ENCODE results near the gene RNU1-2. TPM values are rescaled to one million over a fixed set of nuclear protein-coding genes. Genes with fewer than 3 reads are reported as not detected.

The RNU1-2 gene
- total RNA-seq, 2 experiments from 2014 or later: 3,257 to 3,430 TPM

DNA sequence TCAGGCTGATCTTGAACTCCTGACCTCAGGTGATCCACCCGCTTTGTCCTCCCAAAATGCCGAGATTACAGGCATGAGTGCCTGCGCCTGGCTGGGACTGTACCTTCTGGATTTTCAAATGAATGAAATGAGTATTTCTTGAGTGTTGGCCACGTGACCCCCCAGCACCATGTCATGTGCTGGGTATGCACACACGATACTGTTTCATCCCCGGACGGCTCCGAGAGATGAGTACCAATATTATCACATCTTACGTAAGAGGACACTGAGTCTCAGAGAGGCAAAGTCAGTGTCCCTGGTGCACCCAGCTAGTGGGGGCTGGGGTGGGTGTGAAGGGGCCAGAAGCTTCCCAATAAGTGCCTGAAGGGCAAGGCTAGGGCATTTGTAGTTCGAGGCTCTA, 25.2 kb downstream of the RNU1-2 start:
- POLR2A ChIA-PET: interaction anchor here (1.8 kb wide), 1 partner anchor 16 kb away, joined by 6 read pairs; no protein-coding TSS in a partner anchor
- H3K4me3 Mint-ChIP-seq: no peak overlapping the region

DNA sequence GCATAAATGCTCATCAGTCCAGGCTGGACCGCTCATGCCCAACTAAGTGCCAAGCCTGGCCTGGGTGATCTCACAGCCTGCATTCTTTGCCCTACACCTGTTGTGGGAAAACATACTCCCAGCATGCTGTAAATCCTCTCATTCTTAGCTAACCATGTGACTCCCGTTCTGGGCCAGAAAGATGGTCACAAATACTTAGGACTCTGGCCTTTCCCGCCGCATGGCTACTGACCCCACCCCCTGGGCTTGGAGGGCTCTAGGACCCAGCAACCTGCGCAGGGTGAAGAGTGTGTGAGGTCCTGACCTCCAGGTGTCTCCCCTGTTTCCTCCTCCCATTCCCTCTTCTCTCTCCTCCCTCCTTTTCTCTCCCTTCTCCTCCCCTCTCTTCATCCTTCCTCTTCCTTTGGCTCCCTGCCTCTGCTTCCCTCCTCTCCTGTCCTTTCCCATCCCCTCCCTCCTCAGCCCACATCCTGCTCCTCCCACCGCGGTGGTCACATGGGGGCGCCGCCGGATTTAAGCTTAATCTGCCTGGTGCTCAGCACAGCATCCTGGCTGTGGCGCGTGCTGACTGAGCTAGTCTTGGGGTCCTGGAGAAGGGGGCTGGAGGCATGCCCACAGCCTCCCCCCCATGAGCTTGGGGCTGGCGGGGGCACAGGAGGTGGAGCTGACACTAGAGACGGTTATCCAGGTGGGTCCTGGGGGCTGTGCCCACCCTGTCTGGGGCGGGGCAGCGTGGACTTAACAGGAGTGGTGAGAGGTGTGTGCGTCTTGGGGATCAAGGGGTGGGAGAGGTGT, 25.8 kb downstream of the RNU1-2 start, which contains the start of gene CROCC:
Gene CROCC, plus strand, starts transcription at position 541 of the 795 bp plus-strand sequence. Its CDS starts 88 bp downstream, at position 629.
- POLR2A ChIA-PET: interaction anchor here (0.5 to 1.8 kb wide), 5 partner anchors 16 to 1057 kb away, joined by 3 to 15 read pairs (median 3); no protein-coding TSS in a partner anchor
- H3K27ac Mint-ChIP-seq: peak within 1 kb of the TSS; percentile 89

More for the DNA sequence above, 25.2 kb downstream of the RNU1-2 start:
- H3K9me3 Mint-ChIP-seq: no peaks in the 10 kb centered on the region
- no peak for DNase-seq
- no peak for ATAC-seq (ENCODE audit: low read depth)
- H3K36me3 Mint-ChIP-seq: peaks cover 2% of the 10 kb centered on the region
- no peak overlapping the region for H3K27ac Mint-ChIP-seq
- H3K4me1 Mint-ChIP-seq: peaks cover 27% of the 10 kb centered on the region
- H3K27me3 Mint-ChIP-seq: no peaks in the 10 kb centered on the region

DNA sequence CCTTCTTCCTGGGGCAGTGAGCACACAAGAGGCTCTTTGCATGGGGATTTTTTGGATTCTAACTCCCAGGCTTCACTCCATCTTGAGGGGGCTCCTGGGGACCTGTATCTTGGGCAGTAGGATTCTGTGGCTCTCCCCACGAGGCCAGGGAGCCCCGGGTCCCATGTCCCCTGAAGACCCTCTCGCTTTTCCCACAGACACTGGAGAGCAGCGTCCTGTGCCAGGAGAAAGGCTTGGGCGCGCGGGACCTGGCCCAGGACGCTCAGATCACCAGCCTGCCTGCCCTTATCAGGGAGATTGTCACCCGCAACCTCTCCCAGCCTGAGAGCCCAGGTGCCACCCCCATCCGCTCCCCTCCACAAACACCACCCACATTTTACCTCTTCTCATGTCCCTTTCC, 26.7 kb downstream of the RNU1-2 start:
- POLR2A ChIA-PET: interaction anchor here (1.1 kb wide), 1 partner anchor 17 kb away, joined by 15 read pairs; no protein-coding TSS in a partner anchor
- peak overlapping the region; percentile 89 for H3K27ac Mint-ChIP-seq
- ATAC-seq (ENCODE audit: low read depth): no peak
- peak overlapping the region; percentile 89 for H3K4me3 Mint-ChIP-seq
- no peaks in the 10 kb centered on the region for H3K9me3 Mint-ChIP-seq
- no peak for DNase-seq
- H3K4me1 Mint-ChIP-seq: peaks cover 29% of the 10 kb centered on the region
- peaks cover 2% of the 10 kb centered on the region for H3K36me3 Mint-ChIP-seq
- H3K27me3 Mint-ChIP-seq: no peaks in the 10 kb centered on the region

More for the DNA sequence above, 25.8 kb downstream of the RNU1-2 start, which contains the start of gene CROCC:
- peaks cover 2% of the 10 kb centered on the region for H3K36me3 Mint-ChIP-seq
- ATAC-seq (ENCODE audit: low read depth) (peak; percentile 91), DNase-seq (peak; percentile 76)
- peak within 1 kb of the TSS; percentile 89 for H3K4me3 Mint-ChIP-seq
- H3K4me1 Mint-ChIP-seq: peaks cover 24% of the 10 kb centered on the region
- H3K9me3 Mint-ChIP-seq: no peaks in the 10 kb centered on the region
- H3K27me3 Mint-ChIP-seq: no peaks in the 10 kb centered on the region

DNA sequence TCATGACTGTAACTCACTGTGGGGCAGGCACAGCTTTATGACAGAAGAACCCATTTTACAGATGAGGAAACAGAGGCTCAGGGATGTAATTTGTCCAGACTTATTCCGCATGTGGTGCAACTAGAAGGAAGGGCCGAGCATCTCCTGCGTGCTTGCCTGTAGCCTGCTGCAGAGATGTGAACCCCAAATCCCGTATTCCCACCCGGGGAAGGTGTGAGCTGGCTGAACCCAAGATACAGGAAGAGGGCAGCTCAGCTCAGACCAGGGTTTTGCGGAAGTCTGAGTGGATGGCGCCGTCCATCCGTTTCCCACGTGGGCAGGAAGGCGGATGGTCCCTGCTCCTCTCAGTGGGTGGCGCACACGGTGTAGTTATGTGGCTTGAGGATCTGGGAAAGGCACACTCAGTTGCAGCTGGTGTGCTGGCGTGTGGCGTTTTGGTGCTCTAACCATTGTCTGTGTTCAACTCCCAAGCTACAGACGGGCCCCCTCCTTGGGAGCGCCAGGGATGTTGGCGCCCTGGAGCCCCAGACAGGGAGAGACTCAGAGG, 27.2 kb downstream of the RNU1-2 start:
- Mint-ChIP-seq H3K36me3 (peaks cover 2% of the 10 kb centered on the region), H3K4me1 (peaks cover 29% of the 10 kb centered on the region), H3K4me3 (peak overlapping the region; percentile 35), H3K9me3 (no peaks in the 10 kb centered on the region), H3K27ac (peak overlapping the region; percentile 72), H3K27me3 (no peaks in the 10 kb centered on the region)
- ATAC-seq (ENCODE audit: low read depth): no peak
- DNase-seq: no peak
- POLR2A ChIA-PET: interaction anchor here (0.8 kb wide), 1 partner anchor 19 kb away, joined by 3 read pairs; no protein-coding TSS in a partner anchor

DNA sequence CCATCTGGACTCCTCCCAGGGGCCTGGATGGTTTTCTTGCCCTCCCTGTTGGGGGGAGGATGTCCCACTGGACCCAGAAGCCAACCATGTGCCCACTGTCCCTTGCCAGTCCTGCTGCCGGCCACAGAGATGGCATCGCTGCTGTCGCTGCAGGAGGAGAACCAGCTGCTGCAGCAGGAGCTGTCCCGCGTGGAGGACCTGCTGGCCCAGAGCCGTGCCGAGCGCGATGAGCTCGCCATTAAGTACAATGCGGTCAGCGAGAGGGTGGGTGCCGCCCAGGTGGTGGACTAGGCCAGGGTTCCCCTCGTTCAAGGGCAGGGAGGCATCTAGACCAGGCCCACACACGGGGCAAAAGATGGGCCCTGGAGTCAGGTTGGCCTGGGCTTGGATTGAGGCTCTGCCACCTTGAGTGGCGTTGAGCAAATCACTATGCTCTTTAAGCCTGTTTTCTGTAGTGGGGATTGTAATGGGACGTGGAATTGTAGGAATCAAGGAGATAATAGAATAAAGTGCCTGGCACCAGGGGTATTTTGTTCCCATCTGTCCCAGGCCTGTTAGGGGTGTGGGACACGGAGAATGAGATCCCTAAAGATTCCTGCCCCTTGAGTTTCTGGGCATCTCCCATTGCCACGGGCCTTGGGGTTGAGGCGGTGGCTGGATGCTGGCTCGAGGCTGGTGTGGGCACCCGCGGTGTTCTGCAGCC, 28.6 kb downstream of the RNU1-2 start:
- H3K4me3 Mint-ChIP-seq: no peak overlapping the region
- H3K27ac Mint-ChIP-seq: no peak overlapping the region
- H3K4me1 Mint-ChIP-seq: peaks cover 29% of the 10 kb centered on the region
- POLR2A ChIA-PET: interaction anchor here (0.7 to 1.5 kb wide), 2 partner anchors 19 to 411 kb away, joined by 3 to 4 read pairs; partner anchors contain the start of gene RNU1-1
- no peak for DNase-seq
- peaks cover 2% of the 10 kb centered on the region for H3K36me3 Mint-ChIP-seq
- H3K27me3 Mint-ChIP-seq: no peaks in the 10 kb centered on the region
- no peak for ATAC-seq (ENCODE audit: low read depth)
- no peaks in the 10 kb centered on the region for H3K9me3 Mint-ChIP-seq

DNA sequence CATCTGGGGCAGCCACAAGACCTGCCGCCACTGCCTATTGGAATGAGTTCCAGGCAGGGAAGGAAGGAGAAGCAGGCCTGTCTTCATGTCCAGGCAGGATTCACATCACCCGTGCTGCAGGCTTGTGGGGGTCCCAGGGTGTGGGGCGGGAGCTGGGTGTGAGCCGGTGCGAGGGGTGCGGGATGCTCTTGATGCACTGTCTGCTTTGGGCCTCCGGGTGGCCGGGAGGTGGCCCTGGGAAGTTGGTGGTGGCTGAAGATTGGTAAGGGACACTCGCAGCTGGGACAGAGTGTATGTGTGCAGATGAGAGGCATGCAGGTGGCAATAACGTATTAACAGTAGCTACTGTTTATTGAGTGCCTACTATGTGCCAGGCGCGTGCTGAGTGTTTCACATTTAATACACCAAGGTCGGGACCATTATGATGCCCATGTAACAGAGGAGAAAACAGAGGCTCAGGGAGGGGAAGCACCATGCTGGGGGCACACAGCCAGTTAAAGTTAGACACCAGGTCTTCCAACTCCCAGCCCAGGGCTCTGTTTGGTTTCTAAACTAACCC, 29.2 kb downstream of the RNU1-2 start:
- no peak overlapping the region for H3K27ac Mint-ChIP-seq
- DNase-seq: no peak
- peaks cover 29% of the 10 kb centered on the region for H3K4me1 Mint-ChIP-seq
- POLR2A ChIA-PET: interaction anchor here (1.2 to 1.5 kb wide), 2 partner anchors 20 to 411 kb away, joined by 4 to 5 read pairs; partner anchors contain the start of gene RNU1-1
- H3K9me3 Mint-ChIP-seq: no peaks in the 10 kb centered on the region
- H3K27me3 Mint-ChIP-seq: no peaks in the 10 kb centered on the region
- H3K4me3 Mint-ChIP-seq: no peak overlapping the region
- peaks cover 2% of the 10 kb centered on the region for H3K36me3 Mint-ChIP-seq
- ATAC-seq (ENCODE audit: low read depth): no peak

DNA sequence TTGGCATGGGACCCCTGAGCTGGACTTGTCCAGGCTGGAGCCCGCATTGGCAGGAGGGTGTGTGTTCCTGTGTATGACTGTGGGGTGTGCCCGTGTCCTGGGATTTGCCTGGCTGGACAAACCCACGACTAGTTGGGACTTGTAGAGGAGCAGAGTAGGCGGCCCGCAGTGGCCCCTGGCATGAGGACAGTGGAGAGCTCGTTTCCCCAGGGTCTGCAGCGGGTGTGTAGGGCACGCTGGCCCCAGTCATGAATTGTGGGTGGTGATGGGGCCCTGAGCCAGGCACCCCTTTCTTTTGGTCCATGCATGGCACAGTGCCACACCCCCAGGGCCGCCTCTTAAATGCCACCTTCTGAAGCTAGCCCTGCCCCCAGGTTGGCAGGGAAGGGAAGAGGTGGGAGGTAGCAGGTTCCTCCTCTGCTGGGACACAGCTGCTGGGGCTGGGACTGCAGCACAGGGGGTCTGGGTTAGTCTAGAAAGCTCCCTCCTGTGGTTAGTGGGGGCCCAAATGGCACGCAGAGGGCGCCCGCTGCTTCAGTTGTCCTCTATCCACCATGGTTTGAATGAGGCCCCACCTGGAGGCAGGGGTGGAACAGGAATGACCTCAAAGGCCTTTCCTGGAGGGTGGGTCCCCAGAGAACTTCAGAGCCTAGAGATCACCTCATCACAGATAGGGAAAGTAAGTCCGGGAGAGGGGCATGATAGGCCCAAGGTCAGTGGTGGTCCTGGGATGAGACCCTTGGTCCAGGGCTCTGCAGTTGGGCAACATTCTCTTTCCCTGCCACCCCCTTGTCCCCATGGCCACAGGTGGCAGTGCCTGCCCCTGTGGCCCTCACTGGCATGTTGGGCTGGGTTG, 30.1 kb downstream of the RNU1-2 start:
- Mint-ChIP-seq H3K36me3 (peaks cover 2% of the 10 kb centered on the region), H3K9me3 (no peaks in the 10 kb centered on the region), H3K4me3 (no peak overlapping the region), H3K27me3 (no peaks in the 10 kb centered on the region), H3K27ac (no peak overlapping the region), H3K4me1 (peaks cover 29% of the 10 kb centered on the region)
- DNase-seq: no peak
- ATAC-seq (ENCODE audit: low read depth): no peak
- POLR2A ChIA-PET: interaction anchor here (1.2 kb wide), 1 partner anchor 21 kb away, joined by 5 read pairs; no protein-coding TSS in a partner anchor

DNA sequence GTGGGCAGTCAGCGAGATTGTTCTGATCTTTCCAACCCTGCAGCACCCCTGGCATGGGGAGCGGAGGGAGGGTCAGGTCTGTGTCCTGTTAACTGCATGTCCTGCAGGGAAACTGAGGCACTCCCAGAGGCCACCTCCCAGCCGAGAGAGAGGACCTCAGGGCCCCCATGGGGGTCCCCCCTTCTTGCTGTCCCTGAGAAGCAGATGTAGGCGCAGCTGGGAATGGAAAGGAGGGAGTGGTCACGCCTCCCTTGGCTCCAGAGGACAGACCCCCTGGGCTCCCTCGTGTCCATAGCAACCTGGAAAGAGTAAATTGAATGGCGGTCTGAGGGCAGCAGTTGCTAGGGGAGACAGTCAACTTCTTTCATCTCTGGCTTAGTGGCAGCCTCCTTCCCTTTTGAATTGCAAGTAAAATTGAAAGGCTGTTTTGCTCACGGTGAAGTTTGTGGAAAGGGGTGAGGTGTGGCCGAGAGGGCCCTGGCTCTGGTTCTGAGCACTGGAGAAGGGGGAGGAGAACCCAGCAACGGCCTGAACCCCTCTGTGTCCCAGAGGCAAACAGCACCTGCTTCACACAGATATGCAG, 30.8 kb downstream of the RNU1-2 start:
- ATAC-seq (ENCODE audit: low read depth) (no peak), DNase-seq (no peak)
- peaks cover 2% of the 10 kb centered on the region for H3K36me3 Mint-ChIP-seq
- H3K4me1 Mint-ChIP-seq: peaks cover 27% of the 10 kb centered on the region
- peak overlapping the region; percentile 25 for H3K27ac Mint-ChIP-seq
- H3K4me3 Mint-ChIP-seq: no peak overlapping the region
- no peaks in the 10 kb centered on the region for H3K9me3 Mint-ChIP-seq
- H3K27me3 Mint-ChIP-seq: no peaks in the 10 kb centered on the region
- POLR2A ChIA-PET: no interaction called here

DNA sequence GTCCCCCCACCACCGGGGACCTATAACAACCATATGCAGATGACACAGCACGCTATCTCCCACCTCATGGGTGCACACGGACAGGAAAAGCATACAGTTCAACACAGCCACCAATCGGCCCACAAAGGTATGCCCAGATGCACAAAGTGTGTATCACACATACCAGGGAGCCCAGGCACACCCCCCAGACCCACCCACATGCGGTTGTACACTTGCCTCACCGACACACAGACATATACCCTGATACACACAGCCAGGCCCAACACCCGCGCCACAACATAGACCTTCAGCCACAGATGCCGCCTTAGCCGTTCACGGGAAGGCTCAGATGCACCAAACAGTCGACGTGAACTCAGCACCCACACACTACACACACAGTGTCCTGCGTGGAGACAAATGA, 31.5 kb downstream of the RNU1-2 start:
- Mint-ChIP-seq H3K36me3 (peaks cover 2% of the 10 kb centered on the region), H3K9me3 (no peaks in the 10 kb centered on the region), H3K27ac (peak overlapping the region; percentile 25), H3K27me3 (no peaks in the 10 kb centered on the region), H3K4me1 (peaks cover 20% of the 10 kb centered on the region), H3K4me3 (no peak overlapping the region)
- POLR2A ChIA-PET: interaction anchor here (1.1 kb wide), 1 partner anchor 23 kb away, joined by 6 read pairs; no protein-coding TSS in a partner anchor
- ATAC-seq (ENCODE audit: low read depth) (no peak), DNase-seq (no peak)

DNA sequence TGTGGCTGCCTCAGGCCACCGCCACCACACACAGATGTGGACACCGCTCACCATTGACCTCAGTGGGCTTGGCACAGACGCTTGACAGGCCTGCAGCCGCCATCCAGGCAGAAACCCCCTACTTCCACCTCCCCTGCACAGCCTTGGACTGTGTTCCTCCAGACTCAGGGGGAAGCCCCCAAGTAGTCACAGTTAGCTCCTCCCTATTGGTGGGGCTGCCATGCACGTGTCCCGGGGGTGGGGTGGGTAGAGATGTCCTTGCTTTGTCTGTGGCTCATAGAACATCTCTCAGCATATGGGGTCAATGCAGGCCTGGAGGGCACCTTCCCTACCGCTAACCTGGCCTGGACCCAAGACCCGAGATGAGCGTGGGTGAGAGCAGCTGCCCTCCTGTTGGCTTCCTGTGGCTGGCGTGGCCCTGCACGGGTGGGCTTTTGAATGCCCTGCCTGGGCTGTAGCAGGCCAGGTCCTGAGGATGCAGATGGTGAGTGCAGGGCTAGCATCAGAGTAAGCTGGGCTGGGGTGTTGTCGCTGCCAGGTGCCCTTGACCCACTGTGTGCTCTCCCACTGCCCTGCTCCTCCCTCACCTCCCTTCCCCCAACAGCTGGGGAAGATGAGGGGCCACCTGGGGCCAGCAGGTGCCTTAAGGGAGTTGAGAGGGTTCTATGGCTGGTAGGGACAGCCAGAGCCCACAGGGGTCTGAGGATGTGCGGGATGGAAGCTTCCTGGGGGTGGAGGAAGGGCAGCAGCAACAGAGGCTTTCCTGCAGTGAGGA, 32.1 kb downstream of the RNU1-2 start:
- ATAC-seq (ENCODE audit: low read depth) (no peak), DNase-seq (no peak)
- peaks cover 2% of the 10 kb centered on the region for H3K36me3 Mint-ChIP-seq
- H3K27me3 Mint-ChIP-seq: no peaks in the 10 kb centered on the region
- H3K27ac Mint-ChIP-seq: no peak overlapping the region
- H3K4me1 Mint-ChIP-seq: peaks cover 14% of the 10 kb centered on the region
- POLR2A ChIA-PET: interaction anchor here (1.1 kb wide), 1 partner anchor 23 kb away, joined by 6 read pairs; no protein-coding TSS in a partner anchor
- H3K9me3 Mint-ChIP-seq: no peaks in the 10 kb centered on the region
- no peak overlapping the region for H3K4me3 Mint-ChIP-seq

Data from activated naive CD8-positive, alpha-beta T cell treated with anti-CD3 and anti-CD28 coated beads, Interleukin-2, amount 10 ng/mL, durations not matched to agents 7 days and 5 days (primary cell).